Stimulated activated CD8-positive, alpha-beta memory T cell treated with anti-CD3 and anti-CD28 coated beads, Interleukin-4, amount 100 ng/mL, for 4 hours (primary cell): ENCODE data around the gene RNPS1.
"Not testable (repeated sequence)": the region's sequence is repeated elsewhere in the genome, so short reads cannot be mapped to it uniquely, and the experiment has no call there.

Experiments used
- DNase-seq, 2 donors: peaks; one replicate each; pipeline ENCODE4 v3.0.0-alpha.2; 2020; ENCODE audit warnings: low read depth in 2 of 2, low spot score in 1 of 2

The RNPS1 gene

GRCh38 chr16:2258530-2258929 is 9.4 kb downstream of the RNPS1 start:
- not testable (repeated sequence) for DNase-seq

GRCh38 chr16:2257726-2258125 is 10.2 kb downstream of the RNPS1 start:
- no peak for DNase-seq

- DNase-seq: no peak
Measured at GRCh38 chr16:2256531-2257140, 11.3 kb downstream of the RNPS1 start.

- no peak for DNase-seq
Measured at GRCh38 chr16:2253293-2253692, 14.6 kb downstream of the RNPS1 start.

GRCh38 chr16:2252806-2253148 is 15.1 kb downstream of the RNPS1 start:
- DNase-seq: no peak

- DNase-seq: peak; percentile 38 to 67
Measured at GRCh38 chr16:2251296-2252111, 16.4 kb downstream of the RNPS1 start, which contains the start of gene ECI1. ECI1 (minus strand) TSS chr16:2251587; CDS start chr16:2251566, 21 bp downstream.

- no peak for DNase-seq
Measured at GRCh38 chr16:2250652-2251295, 17.2 kb downstream of the RNPS1 start.

- no peak for DNase-seq
Measured at GRCh38 chr16:2246301-2246885, 21.5 kb downstream of the RNPS1 start.

GRCh38 chr16:2244926-2245795 is 22.8 kb downstream of the RNPS1 start:
- no peak for DNase-seq

GRCh38 chr16:2244301-2244700 is 23.6 kb downstream of the RNPS1 start:
- no peak for DNase-seq

GRCh38 chr16:2243781-2244180 is 24.1 kb downstream of the RNPS1 start:
- DNase-seq: no peak

GRCh38 chr16:2243031-2243528 is 24.8 kb downstream of the RNPS1 start:
- DNase-seq: no peak

GRCh38 chr16:2242598-2242997 is 25.3 kb downstream of the RNPS1 start:
- DNase-seq: no peak

- DNase-seq: not testable (repeated sequence)
Measured at GRCh38 chr16:2240331-2240730, 27.6 kb downstream of the RNPS1 start.

- no peak for DNase-seq
Measured at GRCh38 chr16:2238838-2239675, 28.9 kb downstream of the RNPS1 start.

GRCh38 chr16:2238150-2238837 is 29.6 kb downstream of the RNPS1 start:
- no peak for DNase-seq

GRCh38 chr16:2237493-2238149 is 30.3 kb downstream of the RNPS1 start:
- DNase-seq: no peak

- DNase-seq: no peak
Measured at GRCh38 chr16:2237102-2237482, 30.8 kb downstream of the RNPS1 start.
